Measurements from ENCODE around the gene IL31RA. TPM values are rescaled to one million over a fixed set of nuclear protein-coding genes. Genes with fewer than 3 reads are reported as not detected.

The IL31RA gene
- total RNA-seq, 2 experiments from 2014 or later = not detected

GRCh38 chr5:55832446-55832845 lies 18.7 kb upstream of the IL31RA start:
- H3K9me3 ChIP-seq (ENCODE audit: low read length) = no peaks in the 10 kb centered on the region
- intact Hi-C loops (cut with micrococcal nuclease; ENCODE audit: unreplicated experiment) = no loop called here
- ChIA-PET POLR2A (no interaction called here), CTCF (ENCODE audit: unreplicated experiment) (interaction anchor here (0.5 kb wide), 1 partner anchor 317 kb away, joined by 3 read pairs; no protein-coding TSS in a partner anchor)
- no peaks in the 10 kb centered on the region for H3K36me3 ChIP-seq (ENCODE audit: insufficient read depth, low read length)
- H4K20me1 ChIP-seq (ENCODE audit: insufficient read depth, low read length) = no peaks in the 10 kb centered on the region
- H3K4me3 ChIP-seq (ENCODE audit: low read depth, low read length, poor library complexity, severe bottlenecking) = no peak overlapping the region
- TF ChIP-seq CTCF (conservative IDR thresholded peaks at IDR 0.05; ENCODE audit: low read length) = no peak
- no peak for TF ChIP-seq EZH2phosphoT487 (IDR thresholded peaks at IDR 0.05; ENCODE audit: borderline replicate concordance, low read depth, low read length)
- H2AFZ ChIP-seq (ENCODE audit: low read length) = no peak overlapping the region
- no peak for DNase-seq (ENCODE audit: low spot score)
- H3K9me2 ChIP-seq (ENCODE audit: insufficient read depth, low read length) = no peaks in the 10 kb centered on the region
- no peak overlapping the region for H3K4me2 ChIP-seq (ENCODE audit: low read length)
- H3K27ac ChIP-seq (ENCODE audit: low read depth, low read length, poor library complexity, severe bottlenecking) = no peak overlapping the region
- H3K4me1 ChIP-seq (ENCODE audit: insufficient read depth, low read length, poor library complexity, severe bottlenecking) = no peaks in the 10 kb centered on the region
- H3K79me2 ChIP-seq (ENCODE audit: insufficient read depth, low read depth, low read length) = no peaks in the 10 kb centered on the region
- BruUV-seq (replicated peaks) = no TSS peak

GRCh38 chr5:55836191-55836590 lies 15.0 kb upstream of the IL31RA start:
- POLR2A ChIA-PET = no interaction called here
- no peaks in the 10 kb centered on the region for H4K20me1 ChIP-seq (ENCODE audit: insufficient read depth, low read length)
- no peak overlapping the region for H3K4me3 ChIP-seq (ENCODE audit: low read depth, low read length, poor library complexity, severe bottlenecking)
- no peaks in the 10 kb centered on the region for H3K9me2 ChIP-seq (ENCODE audit: insufficient read depth, low read length)
- no TSS peak for BruUV-seq (replicated peaks)
- CTCF ChIA-PET (ENCODE audit: unreplicated experiment) = no interaction called here
- no peak overlapping the region for H3K4me2 ChIP-seq (ENCODE audit: low read length)
- DNase-seq (ENCODE audit: low spot score) = no peak
- H3K9me3 ChIP-seq (ENCODE audit: low read length) = no peaks in the 10 kb centered on the region
- no peaks in the 10 kb centered on the region for H3K36me3 ChIP-seq (ENCODE audit: insufficient read depth, low read length)
- H2AFZ ChIP-seq (ENCODE audit: low read length) = no peak overlapping the region
- H3K27ac ChIP-seq (ENCODE audit: low read depth, low read length, poor library complexity, severe bottlenecking) = no peak overlapping the region
- no peaks in the 10 kb centered on the region for H3K4me1 ChIP-seq (ENCODE audit: insufficient read depth, low read length, poor library complexity, severe bottlenecking)
- H3K79me2 ChIP-seq (ENCODE audit: insufficient read depth, low read depth, low read length) = no peaks in the 10 kb centered on the region
- intact Hi-C loops (cut with micrococcal nuclease; ENCODE audit: unreplicated experiment) = no loop called here
- TF ChIP-seq CTCF (conservative IDR thresholded peaks at IDR 0.05; ENCODE audit: low read length) = no peak
- no peak for TF ChIP-seq EZH2phosphoT487 (IDR thresholded peaks at IDR 0.05; ENCODE audit: borderline replicate concordance, low read depth, low read length)

GRCh38 chr5:55841976-55842375 lies 9.2 kb upstream of the IL31RA start:
- ChIA-PET POLR2A (interaction anchor here (0.7 kb wide), 1 partner anchor 47 kb away, joined by 3 read pairs; no protein-coding TSS in a partner anchor), CTCF (ENCODE audit: unreplicated experiment) (no interaction called here)
- Histone ChIP-seq H3K4me2 (ENCODE audit: low read length) (no peak overlapping the region), H3K9me3 (ENCODE audit: low read length) (no peaks in the 10 kb centered on the region), H3K27ac (ENCODE audit: low read depth, low read length, poor library complexity, severe bottlenecking) (no peak overlapping the region), H3K4me1 (ENCODE audit: insufficient read depth, low read length, poor library complexity, severe bottlenecking) (no peaks in the 10 kb centered on the region), H3K36me3 (ENCODE audit: insufficient read depth, low read length) (no peaks in the 10 kb centered on the region), H2AFZ (ENCODE audit: low read length) (no peak overlapping the region), H3K4me3 (ENCODE audit: low read depth, low read length, poor library complexity, severe bottlenecking) (no peak overlapping the region), H3K79me2 (ENCODE audit: insufficient read depth, low read depth, low read length) (no peaks in the 10 kb centered on the region), H3K9me2 (ENCODE audit: insufficient read depth, low read length) (no peaks in the 10 kb centered on the region), H4K20me1 (ENCODE audit: insufficient read depth, low read length) (no peaks in the 10 kb centered on the region)
- DNase-seq (ENCODE audit: low spot score) = no peak
- no peak for TF ChIP-seq EZH2phosphoT487 (IDR thresholded peaks at IDR 0.05; ENCODE audit: borderline replicate concordance, low read depth, low read length)
- TF ChIP-seq CTCF (conservative IDR thresholded peaks at IDR 0.05; ENCODE audit: low read length) = no peak
- intact Hi-C loops (cut with micrococcal nuclease; ENCODE audit: unreplicated experiment) = no loop called here
- no TSS peak for BruUV-seq (replicated peaks)

Data from OCI-LY7 (cell line).